ENCODE results near the gene STRA8.

The STRA8 gene

DNA sequence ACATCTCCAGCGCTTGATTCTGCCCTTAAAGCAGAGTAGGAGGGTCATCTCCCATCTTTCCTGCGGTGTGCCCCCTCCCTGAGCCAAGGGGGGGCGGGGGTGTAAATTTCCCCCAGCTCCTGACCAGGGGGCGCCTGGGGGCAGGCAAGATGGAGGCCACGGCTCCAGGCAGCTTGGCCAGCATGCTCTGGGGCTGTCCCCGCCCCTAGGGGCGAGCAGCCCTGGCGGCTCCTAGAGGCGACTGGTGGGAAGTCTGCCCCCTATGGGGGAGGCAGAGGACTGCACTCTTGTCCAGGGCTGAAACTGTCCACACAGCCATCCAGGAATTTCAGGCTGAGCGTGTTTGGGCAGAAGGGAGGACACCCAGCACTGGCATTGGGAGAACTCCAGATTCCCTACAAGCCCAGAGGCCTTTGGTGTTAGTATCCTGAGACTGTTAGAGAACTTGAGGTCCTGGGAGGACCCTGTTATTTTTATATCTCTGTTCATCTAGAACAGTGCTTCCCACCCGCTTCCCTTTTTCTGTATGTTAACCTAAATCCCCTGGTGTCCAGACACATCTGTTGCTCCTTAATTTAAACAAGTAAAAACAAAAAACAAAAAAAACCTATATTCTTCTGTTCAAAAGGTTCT is 4.6 kb downstream of the STRA8 start:
- DNase-seq (ENCODE audit: low read depth) = no peak

- DNase-seq (ENCODE audit: low read depth) = no peak
These were observed 5.6 kb downstream of the STRA8 start for GRCh38 chr7:135239263-135239662.

DNA sequence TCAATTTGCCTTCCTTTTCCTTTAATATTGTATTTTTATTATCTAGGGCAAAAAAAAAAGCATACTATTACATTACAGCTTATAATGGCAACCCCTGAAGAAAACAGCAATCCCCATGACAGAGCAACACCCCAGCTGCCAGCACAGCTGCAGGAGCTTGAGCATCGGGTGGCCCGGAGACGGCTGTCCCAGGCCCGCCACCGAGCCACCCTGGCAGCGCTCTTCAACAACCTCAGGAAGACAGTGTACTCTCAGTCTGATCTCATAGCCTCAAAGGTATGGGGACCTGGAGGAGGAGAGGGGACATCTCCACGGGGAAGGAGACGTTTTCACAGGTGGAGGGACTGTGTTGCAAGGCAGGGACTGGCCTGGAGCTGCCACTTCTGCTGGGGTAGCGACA is 6.8 kb downstream of the STRA8 start:
- DNase-seq (ENCODE audit: low read depth) = no peak

- no peak for DNase-seq (ENCODE audit: low read depth)
These were observed 8.6 kb downstream of the STRA8 start for GRCh38 chr7:135242096-135242684.

DNA sequence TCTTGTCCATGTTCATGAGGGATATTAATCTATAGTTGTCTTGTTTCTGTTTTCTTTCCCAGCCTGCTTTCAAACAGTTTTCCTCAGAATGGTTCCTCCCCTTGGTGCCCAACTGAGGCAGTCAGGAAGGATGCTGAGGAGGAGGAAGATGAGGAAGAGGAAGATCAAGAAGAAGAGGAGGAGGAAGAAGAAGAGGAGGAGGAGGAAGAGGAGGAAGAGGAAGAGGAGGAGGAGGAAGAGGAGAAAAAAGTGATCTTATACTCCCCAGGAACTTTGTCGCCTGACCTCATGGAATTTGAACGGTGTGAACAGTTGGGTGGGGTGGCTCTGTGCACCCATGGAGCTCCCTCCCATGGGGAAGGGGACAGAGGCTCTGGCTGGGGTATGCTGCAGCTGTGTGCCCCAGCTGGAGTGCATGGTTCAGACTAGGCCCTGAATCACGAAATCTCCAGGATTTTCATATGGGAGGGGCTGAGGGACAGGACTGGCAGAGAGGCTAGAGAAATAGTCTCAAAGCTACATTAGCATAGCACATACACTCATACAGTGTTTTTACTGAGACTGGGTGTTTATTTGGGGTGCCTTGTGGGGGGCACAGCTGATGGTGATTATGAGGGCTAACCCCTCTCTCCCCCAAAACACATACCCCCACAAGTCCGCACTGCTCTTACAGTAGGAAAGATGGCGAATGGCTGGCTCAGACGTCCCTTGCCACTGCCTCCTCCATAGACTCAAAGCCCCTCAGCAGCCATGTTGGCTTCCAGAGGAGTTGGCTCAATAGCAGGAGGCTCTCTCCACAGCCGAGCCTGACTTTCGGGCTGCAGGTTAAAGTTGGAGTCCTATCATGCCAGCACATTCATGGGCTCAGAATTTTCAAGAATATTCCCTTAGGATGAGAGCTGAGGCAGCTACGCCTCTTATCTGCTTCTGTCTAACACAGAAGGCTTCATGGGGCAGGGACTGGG is 11.9 kb downstream of the STRA8 start:
- DNase-seq (ENCODE audit: low read depth) = no peak

- no peak for DNase-seq (ENCODE audit: low read depth)
These were observed 12.7 kb downstream of the STRA8 start for GRCh38 chr7:135246191-135246825.

- no peak for DNase-seq (ENCODE audit: low read depth)
These were observed 14.3 kb downstream of the STRA8 start for GRCh38 chr7:135247746-135248471.

DNA sequence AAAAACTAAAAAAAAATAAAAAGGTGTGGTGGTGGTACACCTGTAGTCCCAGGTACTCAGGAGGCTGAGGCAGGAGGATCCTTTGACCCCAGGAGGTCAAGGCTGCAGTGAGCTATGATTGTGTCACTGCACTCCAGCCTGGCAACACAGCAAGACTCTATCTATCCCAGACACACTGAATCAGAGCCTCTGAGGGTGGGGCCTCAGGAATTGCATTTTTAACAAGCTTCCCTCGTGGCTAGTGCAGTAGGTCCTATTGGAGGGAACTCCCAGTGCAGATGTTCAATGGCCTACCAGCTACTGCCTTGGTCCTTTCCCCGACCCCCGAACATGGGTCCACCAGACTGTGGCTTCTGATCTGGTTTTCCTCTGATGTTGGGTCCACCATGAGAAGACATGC is 14.9 kb downstream of the STRA8 start:
- DNase-seq (ENCODE audit: low read depth) = no peak

DNA sequence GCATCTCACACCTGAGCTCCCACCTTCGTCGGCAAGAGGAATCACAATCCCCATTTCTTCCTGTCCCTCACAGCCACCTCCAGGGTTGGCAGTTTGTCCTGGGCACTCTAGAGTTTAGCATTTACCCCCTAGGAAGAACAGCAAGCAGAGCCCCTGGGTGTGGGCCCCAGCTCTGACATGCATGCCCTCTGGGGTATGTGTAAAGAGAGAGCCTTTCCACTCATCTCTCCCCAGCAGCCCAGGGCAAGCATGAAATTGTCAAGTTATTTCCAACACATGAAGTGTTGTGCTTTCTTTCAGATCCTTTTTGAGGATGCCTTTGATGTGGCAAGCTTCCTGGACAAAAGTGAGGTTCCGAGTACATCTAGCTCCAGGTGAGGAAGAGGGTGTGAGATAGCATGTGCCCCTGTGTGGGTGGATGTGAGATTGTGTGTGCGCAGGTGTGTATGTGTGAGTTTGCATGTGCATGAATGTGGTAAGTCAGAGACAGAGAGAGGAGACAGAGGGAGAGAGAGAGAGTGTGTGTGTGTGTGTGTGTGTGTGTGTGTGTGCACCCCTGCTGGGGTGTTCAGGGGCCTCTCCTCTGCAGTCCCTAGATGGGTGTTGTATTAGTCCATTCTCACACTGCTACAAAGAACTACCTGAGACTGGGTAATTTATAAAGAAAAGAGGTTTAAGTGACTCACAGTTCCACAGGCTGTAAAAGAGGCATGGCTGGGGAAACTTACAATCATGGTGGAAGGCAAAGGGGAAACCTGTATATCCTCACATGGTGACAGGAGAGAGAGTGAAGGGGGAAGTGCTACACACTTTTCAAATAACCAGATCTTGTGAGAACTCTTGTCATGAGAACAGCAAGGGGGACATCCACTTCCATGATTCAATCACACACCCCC is 18.1 kb downstream of the STRA8 start:
- no peak for DNase-seq (ENCODE audit: low read depth)

- DNase-seq (ENCODE audit: low read depth) = no peak
These were observed 20.5 kb downstream of the STRA8 start for GRCh38 chr7:135253851-135254771.

DNA sequence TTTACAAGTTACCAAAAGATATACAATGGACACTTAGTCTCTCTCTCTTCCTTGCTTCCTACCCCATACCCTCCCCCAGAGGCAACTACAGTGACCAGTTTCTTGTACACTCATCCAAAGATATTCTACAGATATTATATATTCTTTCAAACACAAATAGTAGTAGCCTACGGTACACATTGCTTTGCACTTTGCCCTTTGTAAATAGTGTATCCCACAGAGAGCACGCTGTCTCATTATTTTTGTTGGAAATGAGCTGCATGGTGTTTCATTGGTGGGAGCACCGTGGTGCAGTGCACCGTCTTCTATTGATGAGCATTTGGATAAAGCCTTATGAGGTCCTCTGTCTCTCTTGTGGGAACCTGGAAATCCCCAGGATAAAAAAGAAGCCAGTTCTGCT is 24.2 kb downstream of the STRA8 start:
- no peak for DNase-seq (ENCODE audit: low read depth)

GRCh38 chr7:135258585-135258984 is 24.9 kb downstream of the STRA8 start:
- DNase-seq (ENCODE audit: low read depth) = no peak

DNA sequence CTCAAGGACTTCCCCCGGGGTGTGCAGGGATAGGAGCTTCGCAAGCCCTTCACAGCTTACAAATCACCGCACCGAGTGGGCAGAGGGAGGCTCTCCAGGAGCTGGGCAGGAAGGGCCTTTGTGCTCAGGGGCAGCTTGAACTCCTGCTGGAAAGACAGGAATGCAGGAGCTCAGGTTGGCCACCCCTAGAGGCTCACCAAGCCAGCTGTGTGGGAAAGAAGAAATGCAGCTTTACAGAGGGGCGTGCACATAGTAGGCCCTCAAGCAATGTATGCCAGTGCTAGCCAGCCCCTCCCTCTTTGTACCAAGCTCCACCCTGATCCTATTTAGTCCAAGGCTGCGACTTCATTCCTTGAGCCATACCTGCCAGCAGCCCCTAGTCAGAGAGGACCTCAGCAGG is 26.1 kb downstream of the STRA8 start:
- no peak for DNase-seq (ENCODE audit: low read depth)

DNA sequence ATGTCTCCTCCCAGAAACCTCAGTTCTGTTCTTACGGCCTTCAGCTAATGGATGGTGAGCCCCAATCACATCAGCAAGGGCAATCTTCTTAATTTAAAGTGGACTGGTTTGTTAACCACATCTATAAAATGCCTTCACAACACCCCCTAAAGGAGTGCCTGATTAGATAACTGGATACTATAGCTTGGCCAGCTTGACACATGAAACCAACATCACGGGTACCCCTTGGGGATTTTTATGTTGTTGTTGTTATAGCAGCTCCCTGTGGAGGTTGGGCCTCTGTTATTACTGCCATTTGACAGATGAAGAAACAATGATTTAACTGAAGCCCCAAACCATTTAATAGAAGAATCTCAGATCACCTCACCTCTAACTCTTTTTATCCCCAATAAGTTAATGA is 26.8 kb downstream of the STRA8 start:
- no peak for DNase-seq (ENCODE audit: low read depth)

- no peak for DNase-seq (ENCODE audit: low read depth)
These were observed 27.5 kb downstream of the STRA8 start for GRCh38 chr7:135260930-135261721.

DNA sequence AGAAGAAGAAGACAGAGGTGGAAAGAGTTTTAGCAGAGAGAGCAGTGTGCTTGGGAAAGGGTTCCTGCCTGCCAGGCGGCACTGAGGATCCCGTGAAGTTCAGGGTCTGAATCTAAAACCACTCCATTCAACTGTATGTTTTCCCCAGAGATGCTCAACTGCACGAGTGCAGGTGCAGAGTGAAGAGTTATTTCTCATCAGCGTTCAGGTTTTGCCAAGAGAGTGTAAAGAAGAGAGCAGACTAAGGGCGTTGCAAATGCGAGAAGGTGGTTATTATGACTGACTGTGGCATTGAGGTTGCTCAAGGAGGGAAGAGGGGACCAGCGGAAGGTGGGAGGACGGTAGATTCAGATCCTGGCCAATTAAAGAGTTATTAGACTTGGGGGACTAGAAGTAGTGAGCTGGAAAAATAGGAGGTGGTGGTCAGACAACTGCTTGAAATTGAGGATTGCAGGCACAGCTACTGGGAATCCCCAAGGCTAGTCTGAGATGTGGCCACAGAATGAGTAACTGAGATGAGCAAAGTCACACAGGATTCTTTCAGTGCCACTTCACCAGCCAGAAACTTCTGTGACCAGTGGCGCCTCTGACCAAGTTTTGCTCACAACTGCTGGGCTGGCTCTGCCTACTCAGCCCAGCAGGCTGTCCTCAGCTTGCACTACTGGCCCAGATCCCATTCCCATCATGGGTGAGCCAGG is 29.1 kb downstream of the STRA8 start:
- DNase-seq (ENCODE audit: low read depth) = no peak

DNA sequence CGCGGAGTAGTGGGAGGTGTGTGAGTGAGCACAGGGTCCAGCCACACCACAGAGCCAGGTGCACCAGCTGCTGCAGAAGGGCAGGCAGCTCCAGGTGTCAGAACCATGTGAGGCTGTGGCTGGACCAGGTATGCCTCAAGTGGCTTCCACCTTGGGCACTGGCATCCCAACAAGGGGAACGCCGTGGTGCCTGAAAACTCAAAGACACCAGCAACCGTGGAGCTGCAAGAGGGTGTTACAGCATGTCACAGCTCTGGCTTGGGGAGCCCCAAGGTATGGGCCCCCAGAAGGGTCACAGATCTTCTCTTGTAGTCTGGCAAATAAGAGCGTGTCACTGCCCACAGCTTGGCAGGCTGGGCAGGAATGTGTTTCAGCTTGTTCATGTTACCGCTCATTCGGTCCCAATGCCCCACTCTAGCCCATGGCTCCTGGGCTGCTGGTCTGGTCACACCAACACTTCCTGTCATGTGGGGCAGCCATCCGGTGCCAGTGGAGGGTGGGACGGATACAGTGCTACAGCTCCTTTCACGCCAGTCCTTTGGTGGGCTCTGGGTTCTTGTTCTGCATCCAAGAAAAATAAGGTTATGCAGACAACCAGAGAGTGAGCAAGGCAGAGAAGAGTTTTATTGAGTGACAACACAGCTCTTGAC is 29.8 kb downstream of the STRA8 start:
- no peak for DNase-seq (ENCODE audit: low read depth)

- DNase-seq (ENCODE audit: low read depth) = no peak
These were observed 32.0 kb downstream of the STRA8 start for GRCh38 chr7:135265637-135266036.

Data from stimulated activated CD8-positive, alpha-beta memory T cell treated with anti-CD3 and anti-CD28 coated beads, Interleukin-15, amount 100 ng/mL, for 1 hour (primary cell).